ENCODE measurements around the gene PPP2R5C. TPM values are rescaled to one million over a fixed set of nuclear protein-coding genes. Genes with fewer than 3 reads are reported as not detected.
"Not testable (repeated sequence)": the region's sequence is repeated elsewhere in the genome, so short reads cannot be mapped to it uniquely, and the experiment has no call there.

Gene PPP2R5C
- total RNA-seq, 1 donor: 114 TPM

- no peak for DNase-seq (ENCODE audit: low read depth)
- H3K4me3 ChIP-seq (ENCODE audit: low read depth, low read length): no peak overlapping the region
- TF ChIP-seq, protein P1, sequence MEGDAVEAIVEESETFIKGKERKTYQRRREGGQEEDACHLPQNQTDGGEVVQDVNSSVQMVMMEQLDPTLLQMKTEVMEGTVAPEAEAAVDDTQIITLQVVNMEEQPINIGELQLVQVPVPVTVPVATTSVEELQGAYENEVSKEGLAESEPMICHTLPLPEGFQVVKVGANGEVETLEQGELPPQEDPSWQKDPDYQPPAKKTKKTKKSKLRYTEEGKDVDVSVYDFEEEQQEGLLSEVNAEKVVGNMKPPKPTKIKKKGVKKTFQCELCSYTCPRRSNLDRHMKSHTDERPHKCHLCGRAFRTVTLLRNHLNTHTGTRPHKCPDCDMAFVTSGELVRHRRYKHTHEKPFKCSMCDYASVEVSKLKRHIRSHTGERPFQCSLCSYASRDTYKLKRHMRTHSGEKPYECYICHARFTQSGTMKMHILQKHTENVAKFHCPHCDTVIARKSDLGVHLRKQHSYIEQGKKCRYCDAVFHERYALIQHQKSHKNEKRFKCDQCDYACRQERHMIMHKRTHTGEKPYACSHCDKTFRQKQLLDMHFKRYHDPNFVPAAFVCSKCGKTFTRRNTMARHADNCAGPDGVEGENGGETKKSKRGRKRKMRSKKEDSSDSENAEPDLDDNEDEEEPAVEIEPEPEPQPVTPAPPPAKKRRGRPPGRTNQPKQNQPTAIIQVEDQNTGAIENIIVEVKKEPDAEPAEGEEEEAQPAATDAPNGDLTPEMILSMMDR (IDR thresholded peaks at IDR 0.05; ENCODE audit: insufficient read depth, low read length): no peak
Observed at GRCh38 chr14:101740981-101741380, 20.5 kb upstream of the PPP2R5C start.

GRCh38 chr14:101743701-101744100, 17.8 kb upstream of the PPP2R5C start:
- TF ChIP-seq, protein P1 (IDR thresholded peaks at IDR 0.05; ENCODE audit: insufficient read depth, low read length): no peak
- no peak overlapping the region for H3K4me3 ChIP-seq (ENCODE audit: low read depth, low read length)
- DNase-seq (ENCODE audit: low read depth): no peak

DNA sequence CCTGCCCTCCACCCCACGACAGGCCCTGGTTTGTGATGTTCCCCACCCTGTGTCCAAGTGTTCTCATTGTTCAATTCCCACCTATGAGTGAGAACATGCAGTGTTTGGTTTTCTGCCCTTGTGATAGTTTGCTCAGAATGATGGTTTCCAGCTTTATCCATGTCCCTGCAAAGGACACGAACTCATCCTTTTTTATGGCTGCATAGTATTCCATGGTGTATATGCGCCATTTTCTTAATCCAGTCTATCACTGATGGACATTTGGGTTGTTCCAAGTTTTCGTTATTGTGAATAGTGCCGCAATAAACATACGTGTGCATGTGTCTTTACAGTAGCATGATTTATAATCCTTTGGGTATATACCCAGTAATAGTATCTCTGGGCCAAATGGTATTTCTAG, 17.1 kb upstream of the PPP2R5C start:
- DNase-seq (ENCODE audit: low read depth); H3K4me3 ChIP-seq (ENCODE audit: low read depth, low read length): not testable (repeated sequence)

DNA sequence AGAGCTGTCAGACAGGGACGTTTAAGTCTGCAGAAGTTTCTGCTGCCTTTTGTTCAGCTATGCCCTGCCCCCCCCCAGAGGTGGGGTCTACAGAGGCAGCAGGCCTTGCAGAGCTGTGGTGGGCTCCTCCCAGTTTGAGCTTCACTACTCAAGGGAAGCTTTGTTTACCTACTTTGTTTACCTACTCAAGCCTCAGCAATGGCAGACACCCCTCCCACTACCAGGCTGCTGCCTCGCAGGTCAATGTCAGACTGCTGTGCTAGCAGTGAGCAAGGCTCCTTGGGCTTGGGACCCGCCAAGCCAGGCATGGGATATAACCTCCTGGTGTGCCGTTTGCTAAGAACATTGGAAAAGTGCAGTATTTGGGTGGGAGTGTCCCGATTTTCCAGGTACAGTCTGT, 11.8 kb upstream of the PPP2R5C start:
- not testable (repeated sequence) for H3K4me3 ChIP-seq (ENCODE audit: low read depth, low read length); DNase-seq (ENCODE audit: low read depth)

DNA sequence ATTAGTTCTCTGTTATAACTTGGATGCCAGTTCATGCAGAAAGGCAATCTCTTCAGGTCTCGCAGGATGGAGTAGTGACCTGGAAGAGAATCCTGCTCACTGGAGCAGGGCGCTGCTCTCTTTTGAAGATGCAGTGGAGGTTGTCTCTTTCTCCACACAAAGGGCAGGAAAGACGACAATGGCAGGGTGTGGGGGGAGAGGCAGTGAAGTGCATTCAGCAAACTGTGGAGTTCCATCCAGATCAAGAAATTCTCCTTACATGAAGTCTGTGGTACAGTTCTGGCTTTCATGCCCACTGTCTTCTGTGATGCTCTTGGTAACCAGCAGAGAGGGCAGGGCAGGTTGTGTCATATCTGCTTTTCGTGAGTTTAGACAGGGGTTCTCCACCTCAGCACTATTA, 6.6 kb upstream of the PPP2R5C start:
- DNase-seq (ENCODE audit: low read depth): no peak
- TF ChIP-seq, protein P1 (IDR thresholded peaks at IDR 0.05; ENCODE audit: insufficient read depth, low read length): no peak

GRCh38 chr14:101755591-101756324, 5.8 kb upstream of the PPP2R5C start:
- no peak for DNase-seq (ENCODE audit: low read depth)
- H3K4me3 ChIP-seq (ENCODE audit: low read depth, low read length): no peak overlapping the region
- TF ChIP-seq, protein P1 (IDR thresholded peaks at IDR 0.05; ENCODE audit: insufficient read depth, low read length): no peak

More for the DNA sequence above, 6.6 kb upstream of the PPP2R5C start:
- H3K4me3 ChIP-seq (ENCODE audit: low read depth, low read length): no peak overlapping the region

GRCh38 chr14:101757064-101757838, 4.3 kb upstream of the PPP2R5C start:
- DNase-seq (ENCODE audit: low read depth): no peak
- no peak overlapping the region for H3K4me3 ChIP-seq (ENCODE audit: low read depth, low read length)
- TF ChIP-seq, protein P1 (IDR thresholded peaks at IDR 0.05; ENCODE audit: insufficient read depth, low read length): no peak

Measured in fibroblast of the aortic adventitia (primary cell).